IMR-90 (cell line): Measurements from ENCODE around the gene NPAS3. TPM values are rescaled to one million over a fixed set of nuclear protein-coding genes. Genes with fewer than 3 reads are reported as not detected.

ENCODE experiments used
- ATAC-seq: fragments of 200-7000 bp; cut with Tn5 transposase; 2 replicates; pipeline ENCODE4 v1.9.1; 2020; ENCODE audit warnings: low read depth, mild to moderate bottlenecking, moderate library complexity
- BruUV-seq: library from RNA; stranded (reverse); fragments of 400-500 nt; replicated peaks from 2 replicates; lab custom pipeline; 2021; lab: Mats Ljungman, UMichigan
- CTCF ChIA-PET: fragments of 300-600 bp; formaldehyde crosslinking; extraction: SDS; loops from one replicate; lab custom pipeline; 2021; ENCODE audit warnings: antibody characterized with exemption; lab: Yijun Ruan, JAX
- POLR2A ChIA-PET: fragments of 300-600 bp; sonication (Branson Sonifier 250); formaldehyde crosslinking; loops from one replicate; lab custom pipeline; 2022; ENCODE audit warnings: antibody characterized with exemption; ENCODE audit not compliant: unreplicated experiment; lab: Charles Lee
- DNase-seq: peaks from one replicate; pipeline ENCODE4 v3.0.0; 2013
- H2AFZ ChIP-seq: replicated peaks from 2 replicates; pipeline ENCODE3; 2013; ENCODE audit warnings: low read length, mild to moderate bottlenecking; ENCODE audit not compliant: poor library complexity
- H2AK5ac ChIP-seq: 2 replicates; pipeline ENCODE4 v1.6.1; 2013; ENCODE audit warnings: low read depth, low read length, inconsistent platforms
- H2AK9ac ChIP-seq: replicated peaks from 2 replicates; pipeline ENCODE3; 2013; ENCODE audit warnings: mild to moderate bottlenecking, low read depth, low read length, moderate library complexity; ENCODE audit not compliant: poor library complexity
- H2BK120ac ChIP-seq: 2 replicates; pipeline ENCODE4 v1.6.1; 2013; ENCODE audit warnings: low read depth, low read length, inconsistent platforms
- H2BK15ac ChIP-seq: 3 replicates; pipeline ENCODE4 v1.6.1; 2013; ENCODE audit warnings: low read depth, low read length, inconsistent platforms
- H2BK20ac ChIP-seq: 2 replicates; pipeline ENCODE4 v1.6.1; 2013; ENCODE audit warnings: low read depth, mild to moderate bottlenecking, inconsistent platforms, low read length, moderate library complexity
- H2BK5ac ChIP-seq: 2 replicates; pipeline ENCODE4 v1.6.1; 2013; ENCODE audit warnings: mild to moderate bottlenecking, low read depth, low read length, inconsistent platforms; ENCODE audit not compliant: poor library complexity, severe bottlenecking
- H3K14ac ChIP-seq: replicated peaks from 2 replicates; pipeline ENCODE4 v1.6.1; 2013; ENCODE audit warnings: low read depth, low read length, inconsistent platforms
- H3K18ac ChIP-seq: 2 replicates; pipeline ENCODE4 v1.6.1; 2013; ENCODE audit warnings: low read depth, low read length, control low read depth
- H3K23ac ChIP-seq: 2 replicates; pipeline ENCODE4 v1.6.1; 2013; ENCODE audit warnings: low read depth, low read length, inconsistent platforms
- H3K27ac ChIP-seq: 2 replicates; pipeline ENCODE4 v1.5.1; 2013; ENCODE audit warnings: mild to moderate bottlenecking, control low read depth, low read length; ENCODE audit not compliant: insufficient read depth
- H3K27me3 ChIP-seq: 2 replicates; pipeline ENCODE4 v1.6.1; 2013; ENCODE audit warnings: low read length; ENCODE audit not compliant: control insufficient read depth, insufficient read depth
- H3K36me3 ChIP-seq: 2 replicates; pipeline ENCODE4 v1.6.1; 2013; ENCODE audit warnings: low read length, mixed read lengths; ENCODE audit not compliant: control insufficient read depth, insufficient read depth
- H3K4ac ChIP-seq: 2 replicates; pipeline ENCODE4 v1.6.1; 2013; ENCODE audit warnings: low read depth, low read length, inconsistent platforms
- H3K4me1 ChIP-seq: 2 replicates; pipeline ENCODE4 v1.6.1; 2013; ENCODE audit warnings: low read length, mixed read lengths; ENCODE audit not compliant: control insufficient read depth, insufficient read depth
- H3K4me2 ChIP-seq: 2 replicates; pipeline ENCODE4 v1.6.1; 2013; ENCODE audit warnings: low read depth, mild to moderate bottlenecking, control low read depth, low read length, moderate library complexity
- H3K4me3 ChIP-seq: 2 replicates; pipeline ENCODE4 v1.5.1; 2013; ENCODE audit warnings: low read depth, mild to moderate bottlenecking, control low read depth, low read length, moderate library complexity; ENCODE audit not compliant: insufficient read depth
- H3K56ac ChIP-seq: 2 replicates; pipeline ENCODE4 v1.6.1; 2013; ENCODE audit warnings: low read length, inconsistent platforms; ENCODE audit not compliant: insufficient read depth; ENCODE audit errors: extremely low read depth
- H3K79me1 ChIP-seq, 2 experiments: 2 replicates each; pipeline ENCODE4 v1.6.1; 2013; ENCODE audit warnings: low read length in 2 of 2, inconsistent platforms in 1 of 2, low read depth in 1 of 2
- H3K9ac ChIP-seq: 2 replicates; pipeline ENCODE4 v1.6.1; 2013; ENCODE audit warnings: low read depth, low read length, control low read depth
- H3K9me1 ChIP-seq: 2 replicates; pipeline ENCODE4 v1.6.1; 2013; ENCODE audit warnings: low read length, inconsistent platforms; ENCODE audit not compliant: insufficient read depth
- H3K9me3 ChIP-seq: 2 replicates; pipeline ENCODE4 v1.6.1; 2013; ENCODE audit warnings: low read length; ENCODE audit not compliant: control insufficient read depth, insufficient read depth
- H4K20me1 ChIP-seq: 2 replicates; pipeline ENCODE4 v1.6.1; 2013; ENCODE audit warnings: low read length, inconsistent platforms; ENCODE audit not compliant: insufficient read depth
- H4K5ac ChIP-seq: 2 replicates; pipeline ENCODE4 v1.6.1; 2013; ENCODE audit warnings: mild to moderate bottlenecking, low read depth, low read length, control low read depth
- H4K8ac ChIP-seq, 2 experiments: 2 replicates each; pipeline ENCODE4 v1.6.1; 2013; ENCODE audit warnings: low read depth in 2 of 2, low read length in 2 of 2, control low read depth in 1 of 2, inconsistent platforms in 1 of 2
- H4K91ac ChIP-seq: 2 replicates; pipeline ENCODE4 v1.6.1; 2013; ENCODE audit warnings: low read depth, low read length, inconsistent platforms; ENCODE audit not compliant: insufficient read depth
- BHLHE40 ChIP-seq: fragments of 150-350 bp; IDR thresholded peaks from 2 replicates; pipeline ENCODE4 v1.6.1; 2016; ENCODE audit warnings: mild to moderate bottlenecking, low read depth, low read length
- CEBPB ChIP-seq: IDR thresholded peaks from 2 replicates; pipeline ENCODE4 v1.6.1; 2012; ENCODE audit warnings: low read depth, low read length, improper control_type of control experiment
- CHD1 ChIP-seq: IDR thresholded peaks from 2 replicates; pipeline ENCODE4 v1.6.1; 2012; ENCODE audit warnings: low read depth, low read length, improper control_type of control experiment
- CTCF ChIP-seq: conservative IDR thresholded peaks from 2 replicates; pipeline ENCODE4 v1.5.1; 2012; ENCODE audit warnings: mild to moderate bottlenecking, low read depth, low read length, improper control_type of control experiment
- ELK1 ChIP-seq: fragments of 150-350 bp; IDR thresholded peaks from 2 replicates; pipeline ENCODE4 v1.6.1; 2016; ENCODE audit warnings: low read depth, mild to moderate bottlenecking, low read length, moderate library complexity, borderline replicate concordance
- FOS ChIP-seq: fragments of 150-350 bp; IDR thresholded peaks from 2 replicates; pipeline ENCODE4 v1.6.1; 2016; ENCODE audit warnings: low read depth, low read length
- MAFK ChIP-seq: IDR thresholded peaks from 2 replicates; pipeline ENCODE4 v1.6.1; 2012; ENCODE audit warnings: low read depth, low read length, improper control_type of control experiment
- MAZ ChIP-seq: IDR thresholded peaks from 2 replicates; pipeline ENCODE4 v1.6.1; 2012; ENCODE audit warnings: low read depth, mild to moderate bottlenecking, low read length, improper control_type of control experiment, moderate library complexity, borderline replicate concordance
- MXI1 ChIP-seq: IDR thresholded peaks from 2 replicates; pipeline ENCODE4 v1.6.1; 2012; ENCODE audit warnings: low read depth, mild to moderate bottlenecking, low read length, moderate library complexity, borderline replicate concordance
- NFE2L2 ChIP-seq: fragments of 150-350 bp; IDR thresholded peaks from 2 replicates; pipeline ENCODE4 v1.6.1; 2016; ENCODE audit warnings: low read depth, mild to moderate bottlenecking, low read length
- POLR2A ChIP-seq: IDR thresholded peaks from 2 replicates; pipeline ENCODE4 v1.6.1; 2012; ENCODE audit warnings: mild to moderate bottlenecking, low read depth, low read length
- RAD21 ChIP-seq: IDR thresholded peaks from 2 replicates; pipeline ENCODE4 v1.6.1; 2012; ENCODE audit warnings: low read length, improper control_type of control experiment
- RCOR1 ChIP-seq: IDR thresholded peaks from 2 replicates; pipeline ENCODE4 v1.6.1; 2012; ENCODE audit warnings: mild to moderate bottlenecking, low read length, improper control_type of control experiment; ENCODE audit not compliant: insufficient replicate concordance
- RFX5 ChIP-seq: IDR thresholded peaks from 2 replicates; pipeline ENCODE4 v1.8.0; 2012; ENCODE audit warnings: low read depth, mild to moderate bottlenecking, low read length, moderate library complexity
- SMC3 ChIP-seq: fragments of 150-350 bp; IDR thresholded peaks from 2 replicates; pipeline ENCODE4 v1.6.1; 2016; ENCODE audit warnings: low read depth, mild to moderate bottlenecking, antibody characterized with exemption, low read length, moderate library complexity
- USF2 ChIP-seq: fragments of 150-350 bp; IDR thresholded peaks from 2 replicates; pipeline ENCODE4 v1.6.1; 2017; ENCODE audit warnings: mild to moderate bottlenecking, antibody characterized with exemption, low read length, low read depth
- WGBS, 2 experiments: methylation state at CpG; one replicate each; pipeline versions ENCODE4 v1.1.5 to v1.1.7; 2013; ENCODE audit warnings: missing lambda C conversion rate in 2 of 2; ENCODE audit not compliant: insufficient read length in 1 of 2; ENCODE audit errors: extremely low coverage in 2 of 2; 5-methylcytosine and 5-hydroxymethylcytosine counted together
- dilution Hi-C: fragments of 300-500 bp; cut with HindIII; formaldehyde crosslinking; loops from one replicate; pipeline ENCODE4 v1.14.3; 2018; ENCODE audit warnings: low sequenced_read_pairs; ENCODE audit not compliant: unreplicated experiment
- in situ Hi-C: fragments of 300-500 bp; cut with MboI; formaldehyde crosslinking; loops from 3 replicates; pipeline ENCODE4 v1.14.3; 2019; ENCODE audit warnings: low sequenced_read_pairs, inconsistent platforms, mixed read lengths
- intact Hi-C: fragments of 100-400 bp; cut with micrococcal nuclease; formaldehyde crosslinking; loops from 2 replicates; pipeline ENCODE4 v1.10.0; 2022
- polyA plus RNA-seq, 3 experiments: library from polyadenylated mRNA; depleted of rRNA; stranded (reverse); fragments of >200 nt; gene quantifications; 2 replicates each; pipeline ENCODE4 v1.2.3, GENCODE V29; 2012; ENCODE audit warnings: low replicate concordance in 1 of 3
- total RNA-seq: library from RNA; depleted of rRNA; stranded (reverse); fragments of >200 nt; gene quantifications from 2 replicates; pipeline ENCODE4 v1.2.3, GENCODE V29; 2012

NPAS3 gene
- total and polyA plus RNA-seq, 2 of the 4 experiments (the other 2 are of a cell fraction), result not detected

GRCh38 chr14:33039311-33039710, 100.6 kb downstream of the NPAS3 start:
- POLR2A ChIA-PET, result no interaction called here
- H3K9ac ChIP-seq, result no peak overlapping the region
- H4K20me1 ChIP-seq, result no peaks in the 10 kb centered on the region
- no peaks in the 10 kb centered on the region for H3K79me1 ChIP-seq
- H3K4ac ChIP-seq, result no peak overlapping the region
- no peak for DNase-seq
- H4K8ac ChIP-seq, result no peak overlapping the region
- no peak overlapping the region for H3K56ac ChIP-seq
- dilution Hi-C loops (no loop called here), intact Hi-C loops (no loop called here), in situ Hi-C loops (no loop called here)
- no peak overlapping the region for H3K23ac ChIP-seq
- H2AK9ac ChIP-seq, result no peak overlapping the region
- H4K91ac ChIP-seq, result no peak overlapping the region
- no peak overlapping the region for H2BK20ac ChIP-seq
- H3K4me2 ChIP-seq, result no peak overlapping the region
- H3K27ac ChIP-seq, result no peak overlapping the region
- BruUV-seq, result no TSS peak
- H2BK15ac ChIP-seq, result no peak overlapping the region
- no peak overlapping the region for H4K5ac ChIP-seq
- TF ChIP-seq BHLHE40 (no peak), USF2 (no peak), ELK1 (no peak), NFE2L2 (no peak), RAD21 (no peak), MAFK (no peak), CEBPB (no peak), RCOR1 (no peak), MAZ (no peak), MXI1 (no peak), POLR2A (no peak), RFX5 (no peak), CTCF (no peak), SMC3 (no peak), FOS (no peak), CHD1 (no peak)
- ATAC-seq, result no peak
- WGBS, 2 experiments, result 12% methylated on average over 3 of the region's 3 CpGs; no CpG with 5 or more reads in 1 of the 2 experiments
- H2BK5ac ChIP-seq, result no peak overlapping the region
- no peaks in the 10 kb centered on the region for H3K36me3 ChIP-seq
- no peaks in the 10 kb centered on the region for H3K9me3 ChIP-seq
- H3K18ac ChIP-seq, result no peak overlapping the region
- H2BK120ac ChIP-seq, result no peak overlapping the region
- H2AFZ ChIP-seq, result no peak overlapping the region
- no peaks in the 10 kb centered on the region for H3K9me1 ChIP-seq
- H3K4me3 ChIP-seq, result no peak overlapping the region
- H3K14ac ChIP-seq, result no peak overlapping the region
- H3K4me1 ChIP-seq, result no peaks in the 10 kb centered on the region
- H2AK5ac ChIP-seq, result no peak overlapping the region
- CTCF ChIA-PET, result interaction anchor here (0.6 kb wide), 1 partner anchor 13 kb away, joined by 5 read pairs; no protein-coding TSS in a partner anchor
- H3K27me3 ChIP-seq, result no peaks in the 10 kb centered on the region
